Thyroid gland (tissue), 4 donors: ENCODE measurements around the gene CTNNA3. TPM values are rescaled to one million over a fixed set of nuclear protein-coding genes. Genes with fewer than 3 reads are reported as not detected.

Source experiments
- DNase-seq, 2 donors: peaks; one replicate each; pipeline ENCODE4 v3.0.0-alpha.2; 2019
- H3K27ac ChIP-seq, 3 donors: fragments of 200-600 bp; sonication (generic); 1 replicate in 2 of 3; 2 replicates in 1 of 3; pipeline ENCODE4 v1.5.1; 2016 to 2019; ENCODE audit warnings: mild to moderate bottlenecking in 1 of 3, moderate library complexity in 1 of 3
- H3K27me3 ChIP-seq: fragments of 200-600 bp; sonication (generic); one replicate; pipeline ENCODE4 v1.5.1; 2019
- H3K36me3 ChIP-seq, 2 donors: fragments of 200-600 bp; sonication (generic); one replicate each; pipeline ENCODE4 v1.5.1; 2016 to 2019
- H3K4me1 ChIP-seq, 2 donors: fragments of 200-600 bp; sonication (generic); one replicate each; pipeline ENCODE4 v1.5.1; 2017 to 2019
- H3K4me3 ChIP-seq, 3 donors: fragments of 200-600 bp; sonication (generic); replicated peaks in 1 of 3; 1 replicate in 2 of 3; 2 replicates in 1 of 3; pipeline ENCODE4 v1.5.1; 2016; ENCODE audit warnings: mild to moderate bottlenecking in 1 of 3
- H3K9me3 ChIP-seq: fragments of 200-600 bp; sonication (generic); one replicate; pipeline ENCODE4 v1.5.1; 2017
- POLR2A ChIP-seq, 2 donors: fragments of 450-650 bp; IDR thresholded peaks; one replicate each; pipeline ENCODE4 v1.6.1; 2017; ENCODE audit warnings: antibody characterized with exemption in 2 of 2, mild to moderate bottlenecking in 2 of 2, moderate library complexity in 1 of 2
- WGBS, 2 donors: methylation state at CpG; one replicate each; pipeline ENCODE4 v1.1.5; 2017; 5-methylcytosine and 5-hydroxymethylcytosine counted together
- intact Hi-C: fragments of 100-400 bp; cut with DNase I; formaldehyde crosslinking; loops from one replicate; pipeline ENCODE4 v1.15.1; 2023
- total RNA-seq, 4 donors: library from RNA; depleted of rRNA; stranded (reverse); fragments of >200 nt; gene quantifications; one replicate each; pipeline ENCODE4 v1.2.3, GENCODE V29; 2016
- TF ChIP-seq, protein P1 (sequence below), 6 experiments: fragments of 200-600 bp in 3 of 6; fragments of 450-650 bp in 3 of 6; sonication (generic) in 3 of 6; IDR thresholded peaks; one replicate each; pipeline ENCODE4 v1.5.1; 2016 to 2019; ENCODE audit warnings: antibody characterized with exemption in 6 of 6, mild to moderate bottlenecking in 2 of 6, inconsistent platforms in 1 of 6, moderate library complexity in 1 of 6

The CTNNA3 gene
- total RNA-seq, 4 donors from 2014 or later = 0.11 to 0.79 (median 0.13) TPM; not detected in 1

DNA sequence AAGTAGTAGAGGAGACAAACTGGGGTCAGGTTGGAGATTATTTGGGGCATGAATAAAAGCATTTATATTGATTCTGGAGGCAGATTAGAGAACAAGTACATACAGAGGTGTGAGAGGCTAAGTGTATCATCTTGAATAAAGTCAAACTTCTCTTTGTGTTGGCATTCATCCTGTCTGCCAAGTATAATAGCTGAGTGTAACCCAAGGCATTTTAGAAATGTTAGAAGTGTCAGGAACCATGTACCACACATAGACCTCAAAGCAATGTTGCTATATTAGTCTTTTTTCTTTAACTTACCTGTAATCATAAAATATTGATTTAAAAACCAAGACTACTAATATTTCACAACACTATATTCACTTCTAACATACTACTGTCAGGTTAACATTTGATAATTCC lies 826.4 kb downstream of the CTNNA3 start:
- TF ChIP-seq POLR2A (IDR thresholded peaks at IDR 0.05) = no peak
- TF ChIP-seq, protein P1, sequence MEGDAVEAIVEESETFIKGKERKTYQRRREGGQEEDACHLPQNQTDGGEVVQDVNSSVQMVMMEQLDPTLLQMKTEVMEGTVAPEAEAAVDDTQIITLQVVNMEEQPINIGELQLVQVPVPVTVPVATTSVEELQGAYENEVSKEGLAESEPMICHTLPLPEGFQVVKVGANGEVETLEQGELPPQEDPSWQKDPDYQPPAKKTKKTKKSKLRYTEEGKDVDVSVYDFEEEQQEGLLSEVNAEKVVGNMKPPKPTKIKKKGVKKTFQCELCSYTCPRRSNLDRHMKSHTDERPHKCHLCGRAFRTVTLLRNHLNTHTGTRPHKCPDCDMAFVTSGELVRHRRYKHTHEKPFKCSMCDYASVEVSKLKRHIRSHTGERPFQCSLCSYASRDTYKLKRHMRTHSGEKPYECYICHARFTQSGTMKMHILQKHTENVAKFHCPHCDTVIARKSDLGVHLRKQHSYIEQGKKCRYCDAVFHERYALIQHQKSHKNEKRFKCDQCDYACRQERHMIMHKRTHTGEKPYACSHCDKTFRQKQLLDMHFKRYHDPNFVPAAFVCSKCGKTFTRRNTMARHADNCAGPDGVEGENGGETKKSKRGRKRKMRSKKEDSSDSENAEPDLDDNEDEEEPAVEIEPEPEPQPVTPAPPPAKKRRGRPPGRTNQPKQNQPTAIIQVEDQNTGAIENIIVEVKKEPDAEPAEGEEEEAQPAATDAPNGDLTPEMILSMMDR (IDR thresholded peaks at IDR 0.05) = no peak
- H3K36me3 ChIP-seq = no peaks in the 10 kb centered on the region

DNA sequence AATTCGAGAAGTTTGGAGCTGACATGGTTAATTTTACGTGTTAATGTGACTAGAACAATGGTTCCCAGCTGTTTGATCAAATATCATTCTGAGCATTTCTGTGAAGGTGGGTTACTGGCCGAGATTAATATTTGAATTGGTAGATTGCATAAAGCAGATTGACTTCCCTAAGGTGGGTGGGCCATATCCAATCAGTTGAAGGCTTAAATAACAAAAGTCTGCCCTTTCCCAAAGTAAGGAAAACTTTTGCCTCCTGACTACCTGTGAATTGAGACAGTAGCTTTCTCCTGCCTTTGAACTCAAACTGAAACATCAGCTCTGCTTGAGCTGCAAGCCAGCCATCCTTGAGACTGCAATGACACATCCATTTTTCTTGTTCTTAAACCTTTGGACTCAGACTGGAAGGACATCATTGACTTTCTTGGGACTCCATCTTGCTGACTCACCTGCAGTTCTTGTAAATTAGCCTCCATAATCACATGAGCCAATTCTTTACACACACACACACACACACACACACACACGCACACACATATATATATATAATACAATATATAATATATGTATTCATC lies 833.2 kb downstream of the CTNNA3 start:
- Histone ChIP-seq H3K27ac (no peak overlapping the region), H3K4me3 (no peak overlapping the region), H3K36me3 (no peaks in the 10 kb centered on the region), H3K27me3 (no peaks in the 10 kb centered on the region), H3K9me3 (no peaks in the 10 kb centered on the region), H3K4me1 (no peaks in the 10 kb centered on the region)
- 83 to 85% methylated on average over 4 of the region's 4 CpGs for WGBS, 2 donors
- DNase-seq = no peak
- TF ChIP-seq, protein P1 (IDR thresholded peaks at IDR 0.05) = no peak
- TF ChIP-seq POLR2A (IDR thresholded peaks at IDR 0.05) = no peak
- intact Hi-C loops = no loop called here

More for the DNA sequence above, 826.4 kb downstream of the CTNNA3 start:
- no peak for DNase-seq
- Histone ChIP-seq H3K4me3 (no peak overlapping the region), H3K4me1 (no peaks in the 10 kb centered on the region), H3K9me3 (no peaks in the 10 kb centered on the region), H3K27me3 (no peaks in the 10 kb centered on the region), H3K27ac (no peak overlapping the region)
- intact Hi-C loops = no loop called here

DNA sequence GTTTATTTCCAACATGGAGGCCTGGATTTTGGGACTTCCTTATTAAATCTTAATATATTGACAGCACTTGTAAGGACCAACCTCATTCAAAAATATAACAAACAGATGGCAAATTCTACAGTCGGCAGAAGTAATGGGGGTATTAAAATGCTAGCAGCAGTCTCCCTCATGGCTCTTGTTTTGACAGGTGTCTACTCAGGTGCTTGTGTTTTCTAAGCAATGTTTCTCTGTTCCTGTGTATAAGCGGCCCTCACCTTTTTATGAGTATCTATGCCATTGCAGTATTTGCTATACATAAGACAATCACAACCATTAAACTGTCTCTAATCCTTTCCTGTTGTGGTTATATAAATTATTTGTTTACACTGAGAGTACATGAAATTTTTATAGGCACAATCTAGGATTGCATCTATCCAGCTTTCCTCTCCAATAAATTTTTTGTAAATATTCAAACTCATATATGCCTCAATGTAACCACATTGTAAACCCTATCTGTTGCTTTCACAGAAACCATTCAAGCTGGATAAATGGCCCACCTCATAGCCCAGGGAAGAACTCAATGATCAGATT lies 835.5 kb downstream of the CTNNA3 start:
- Histone ChIP-seq H3K4me1 (no peaks in the 10 kb centered on the region), H3K27ac (no peak overlapping the region), H3K36me3 (no peaks in the 10 kb centered on the region), H3K9me3 (no peaks in the 10 kb centered on the region), H3K4me3 (no peak overlapping the region), H3K27me3 (no peaks in the 10 kb centered on the region)
- TF ChIP-seq POLR2A (IDR thresholded peaks at IDR 0.05) = no peak
- TF ChIP-seq, protein P1 (IDR thresholded peaks at IDR 0.05) = no peak
- no peak for DNase-seq
- intact Hi-C loops = no loop called here
- 33 to 41% methylated on average over 2 of the region's 2 CpGs for WGBS, 2 donors

DNA sequence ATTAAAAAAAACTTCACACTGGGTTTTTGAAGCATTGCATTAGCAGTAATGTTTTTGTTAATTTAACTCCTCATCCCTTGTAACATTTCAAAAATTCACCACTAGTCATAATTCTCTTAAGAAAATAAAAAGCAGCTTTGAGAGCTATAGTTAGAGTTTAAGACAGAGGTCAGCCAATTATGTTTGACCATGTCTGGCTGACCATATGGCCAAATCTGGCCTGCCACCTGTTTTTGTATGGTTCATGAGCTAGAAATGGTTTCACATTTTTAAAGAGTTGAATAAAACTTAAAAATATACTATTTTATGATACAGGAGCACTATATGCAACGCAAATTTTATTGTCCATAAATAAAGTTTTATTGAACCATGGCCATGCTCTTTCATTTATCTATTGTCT lies 843.2 kb downstream of the CTNNA3 start:
- no peak for DNase-seq
- no peaks in the 10 kb centered on the region for H3K27me3 ChIP-seq
- H3K4me3 ChIP-seq = no peak overlapping the region
- no peaks in the 10 kb centered on the region for H3K9me3 ChIP-seq
- no peak overlapping the region for H3K27ac ChIP-seq
- 83 to 86% methylated on average over 1 of the region's 1 CpG for WGBS, 2 donors
- TF ChIP-seq, protein P1 (IDR thresholded peaks at IDR 0.05) = no peak
- TF ChIP-seq POLR2A (IDR thresholded peaks at IDR 0.05) = no peak
- H3K36me3 ChIP-seq = no peaks in the 10 kb centered on the region
- intact Hi-C loops = no loop called here
- no peaks in the 10 kb centered on the region for H3K4me1 ChIP-seq

DNA sequence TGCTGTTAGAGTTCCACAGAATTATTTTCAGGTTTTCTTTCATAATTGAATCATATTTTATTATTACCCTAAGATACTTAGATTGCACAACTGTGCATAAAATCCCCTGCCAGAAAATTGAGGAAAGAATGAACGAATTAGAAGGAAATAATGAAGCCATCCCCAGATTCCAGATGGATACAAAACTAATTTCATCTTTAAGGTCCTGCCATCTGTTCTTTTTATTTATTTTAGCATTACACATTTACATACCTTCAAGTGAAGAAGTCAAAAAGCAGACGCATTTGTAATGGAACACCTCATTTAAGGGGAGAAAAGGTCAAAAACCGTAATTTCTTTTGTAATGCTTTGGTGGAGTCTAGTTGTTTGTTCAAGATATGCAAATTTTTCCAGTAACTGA lies 847.1 kb downstream of the CTNNA3 start:
- 66 to 78% methylated on average over 3 of the region's 3 CpGs for WGBS, 2 donors
- intact Hi-C loops = no loop called here

More for the DNA sequence above, 847.1 kb downstream of the CTNNA3 start:
- no peak overlapping the region for H3K27ac ChIP-seq
- TF ChIP-seq POLR2A (IDR thresholded peaks at IDR 0.05) = no peak
- TF ChIP-seq, protein P1 (IDR thresholded peaks at IDR 0.05) = no peak
- H3K36me3 ChIP-seq = no peaks in the 10 kb centered on the region
- no peak for DNase-seq
- H3K4me1 ChIP-seq = no peaks in the 10 kb centered on the region
- H3K9me3 ChIP-seq = no peaks in the 10 kb centered on the region
- H3K4me3 ChIP-seq = no peak overlapping the region
- no peaks in the 10 kb centered on the region for H3K27me3 ChIP-seq
